Coronary artery (tissue), 2 donors: Measurements from ENCODE around the gene FTL.

Source experiments
- DNase-seq: peaks from one replicate; pipeline ENCODE4 v3.0.0-alpha.2; 2017; ENCODE audit warnings: low spot score
- H3K27ac ChIP-seq, 2 donors: fragments of 200-600 bp; sonication (generic); one replicate each; pipeline ENCODE4 v1.5.1; 2016 to 2019
- H3K4me3 ChIP-seq: fragments of 200-600 bp; sonication (generic); 2 replicates; pipeline ENCODE4 v1.5.1; 2016; ENCODE audit warnings: mild to moderate bottlenecking, moderate library complexity
- CTCF ChIP-seq: fragments of 200-600 bp; sonication (generic); IDR thresholded peaks from one replicate; pipeline ENCODE4 v1.5.1; 2019; ENCODE audit warnings: antibody characterized with exemption

FTL gene

GRCh38 chr19:49004964-49005614 lies 40.0 kb downstream of the FTL start:
- Histone ChIP-seq H3K4me3 (no peak overlapping the region), H3K27ac (no peak overlapping the region)
- no peak for DNase-seq
- TF ChIP-seq CTCF, result no peak

GRCh38 chr19:49006905-49007304 lies 41.8 kb downstream of the FTL start:
- DNase-seq, result no peak
- no peak for TF ChIP-seq CTCF
- Histone ChIP-seq H3K27ac (no peak overlapping the region), H3K4me3 (no peak overlapping the region)

GRCh38 chr19:49009828-49010227 lies 44.7 kb downstream of the FTL start:
- no peak for DNase-seq
- H3K27ac ChIP-seq, result no peak overlapping the region
- H3K4me3 ChIP-seq, result no peak overlapping the region
- TF ChIP-seq CTCF, result no peak

- Histone ChIP-seq H3K4me3 (no peak overlapping the region), H3K27ac (no peak overlapping the region)
- no peak for TF ChIP-seq CTCF
- no peak for DNase-seq
These were observed 45.3 kb downstream of the FTL start for GRCh38 chr19:49010453-49010852.

- DNase-seq, result no peak
- Histone ChIP-seq H3K27ac (no peak overlapping the region), H3K4me3 (no peak overlapping the region)
- no peak for TF ChIP-seq CTCF
These were observed 46.1 kb downstream of the FTL start for GRCh38 chr19:49011194-49011593.

GRCh38 chr19:49014123-49014869 lies 49.2 kb downstream of the FTL start:
- DNase-seq, result no peak
- TF ChIP-seq CTCF, result no peak
- Histone ChIP-seq H3K27ac (no peak overlapping the region), H3K4me3 (no peak overlapping the region)

- DNase-seq, result no peak
- no peak for TF ChIP-seq CTCF
These were observed 49.8 kb downstream of the FTL start for GRCh38 chr19:49014870-49015255.

More at GRCh38 chr19:49014870-49015255, 49.8 kb downstream of the FTL start:
- Histone ChIP-seq H3K4me3 (no peak overlapping the region), H3K27ac (no peak overlapping the region)
